GM21528 (cell line): ENCODE data around the gene HEXD.
A peak's percentile ranks its signal among the peaks of the same experiment; 100 is the strongest.

Experiments used
- ATAC-seq: cut with Tn5 transposase; IDR thresholded peaks from one replicate; pipeline ENCODE4 v1.9.1; 2021; ENCODE audit warnings: mild to moderate bottlenecking, moderate library complexity; ENCODE audit not compliant: unreplicated experiment, low FRiP score

Gene HEXD

DNA sequence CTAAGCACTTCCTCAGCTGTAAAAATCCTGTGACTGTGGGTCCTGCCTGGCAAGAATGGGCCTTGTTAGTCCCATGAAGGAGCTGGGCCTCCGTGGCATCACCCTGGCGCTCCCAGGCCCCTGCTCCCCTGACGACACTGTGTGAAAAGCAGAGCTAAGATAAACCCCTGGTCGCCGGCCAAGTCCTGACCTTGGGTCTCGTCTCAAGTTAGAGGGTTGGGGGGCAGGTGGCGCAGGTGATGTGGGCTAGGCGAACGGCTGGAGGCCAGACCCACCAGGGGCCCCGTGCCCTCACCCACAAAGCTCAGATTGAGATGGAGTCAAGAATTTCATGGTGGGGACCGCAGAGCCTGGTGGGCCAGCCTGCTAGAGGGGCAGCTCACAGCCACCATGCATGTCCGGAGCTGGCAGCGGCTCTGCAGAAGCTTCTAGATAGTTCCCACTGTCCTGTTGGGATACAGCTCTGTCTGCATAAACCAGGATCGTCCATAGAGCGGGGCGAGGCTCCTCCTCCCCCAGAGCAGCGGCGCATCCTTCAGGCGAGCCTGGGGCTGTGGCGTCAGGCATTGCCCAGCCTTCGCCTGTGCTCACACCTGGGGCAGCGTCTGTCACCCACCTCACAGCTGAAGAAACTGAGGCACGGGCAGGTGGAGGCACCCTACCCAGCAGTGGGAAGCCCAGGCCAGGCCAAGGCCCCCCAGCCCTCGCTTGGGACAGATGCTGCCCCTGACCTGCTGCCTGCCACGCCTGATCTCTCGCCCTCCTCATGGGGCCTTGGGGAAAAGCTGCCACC is 20.4 kb downstream of the HEXD start:
- ATAC-seq: no peak

DNA sequence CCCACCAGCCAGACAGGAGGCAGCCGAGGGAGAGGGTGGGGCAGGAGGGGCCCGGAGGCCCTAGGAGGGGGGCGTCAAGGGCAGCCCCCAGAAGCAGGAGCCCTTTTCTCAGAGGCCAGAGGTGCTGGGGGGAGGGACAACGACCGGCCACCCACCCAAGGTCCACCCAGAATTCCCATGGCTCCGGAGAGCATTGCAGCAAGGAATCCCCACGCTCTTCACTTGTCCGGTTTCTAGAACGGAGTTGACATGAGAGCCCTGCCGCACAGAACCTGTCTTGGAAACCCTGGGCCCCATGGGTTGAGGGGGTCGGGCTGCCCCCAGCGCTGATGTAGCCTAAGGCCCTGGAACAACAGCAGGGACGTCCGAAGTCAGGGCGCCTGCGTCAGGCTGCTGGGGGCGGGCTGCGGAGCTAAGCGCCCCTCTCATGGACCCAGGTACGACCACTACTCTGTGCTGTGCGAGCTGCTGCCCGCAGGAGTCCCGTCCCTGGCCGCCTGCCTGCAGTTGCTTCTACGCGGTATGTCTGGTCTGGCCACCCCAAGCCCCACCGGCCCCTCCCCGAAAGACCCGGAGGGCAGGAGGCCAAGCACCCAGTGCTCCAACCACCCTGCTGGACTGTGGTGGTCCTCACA is 21.2 kb downstream of the HEXD start:
- ATAC-seq: no peak

DNA sequence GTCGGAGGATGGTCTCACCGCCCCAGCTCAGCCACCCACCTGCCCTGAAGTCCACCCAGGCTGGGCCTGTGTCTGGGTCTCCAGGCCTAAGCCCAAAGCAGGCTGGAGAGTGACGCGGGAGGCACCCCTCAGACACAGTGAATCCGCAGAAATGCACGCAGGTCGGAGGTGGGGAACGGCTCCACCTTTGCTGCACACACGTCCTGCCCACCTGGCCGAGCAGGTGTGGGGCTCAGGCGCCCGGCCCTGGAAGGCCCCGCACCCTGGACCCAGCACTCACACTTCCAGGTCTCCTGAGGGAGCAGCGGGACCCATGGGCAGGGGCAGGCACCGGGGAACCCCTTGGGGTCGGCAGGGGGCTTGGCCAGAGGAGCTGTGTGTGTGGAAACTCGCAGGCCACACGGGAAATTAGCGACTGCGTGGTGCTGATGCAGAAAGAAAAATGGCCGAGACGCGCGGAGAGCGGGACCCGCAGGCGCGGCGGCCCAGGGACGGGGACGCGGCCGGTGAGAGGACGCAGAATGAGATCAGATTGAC is 21.8 kb downstream of the HEXD start:
- ATAC-seq: no peak

DNA sequence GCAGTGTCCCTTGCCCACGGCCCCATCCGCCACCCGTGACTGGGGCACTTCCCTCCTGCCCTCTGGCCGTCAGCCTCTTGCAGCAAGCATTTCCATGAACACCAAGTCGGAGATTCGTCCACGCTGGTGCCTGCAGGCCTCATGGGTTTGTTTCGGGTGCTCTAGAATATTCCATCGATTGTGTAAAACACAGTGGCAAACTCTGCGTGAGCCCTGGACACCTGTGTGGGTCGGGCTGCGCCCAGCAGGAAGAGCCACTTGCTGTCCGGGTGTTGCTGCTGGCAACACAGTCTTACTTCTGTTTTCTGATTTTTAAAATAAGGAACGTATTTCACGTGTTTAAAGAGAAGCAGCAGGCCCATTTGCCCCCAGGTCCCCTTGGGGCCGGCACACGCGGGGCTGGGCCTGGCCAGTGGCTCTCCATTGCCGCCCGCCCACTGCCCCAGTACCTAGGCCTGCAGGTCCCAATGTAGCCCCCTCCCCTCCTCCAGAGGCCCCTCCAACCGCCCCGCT is 22.4 kb downstream of the HEXD start:
- ATAC-seq: no peak

DNA sequence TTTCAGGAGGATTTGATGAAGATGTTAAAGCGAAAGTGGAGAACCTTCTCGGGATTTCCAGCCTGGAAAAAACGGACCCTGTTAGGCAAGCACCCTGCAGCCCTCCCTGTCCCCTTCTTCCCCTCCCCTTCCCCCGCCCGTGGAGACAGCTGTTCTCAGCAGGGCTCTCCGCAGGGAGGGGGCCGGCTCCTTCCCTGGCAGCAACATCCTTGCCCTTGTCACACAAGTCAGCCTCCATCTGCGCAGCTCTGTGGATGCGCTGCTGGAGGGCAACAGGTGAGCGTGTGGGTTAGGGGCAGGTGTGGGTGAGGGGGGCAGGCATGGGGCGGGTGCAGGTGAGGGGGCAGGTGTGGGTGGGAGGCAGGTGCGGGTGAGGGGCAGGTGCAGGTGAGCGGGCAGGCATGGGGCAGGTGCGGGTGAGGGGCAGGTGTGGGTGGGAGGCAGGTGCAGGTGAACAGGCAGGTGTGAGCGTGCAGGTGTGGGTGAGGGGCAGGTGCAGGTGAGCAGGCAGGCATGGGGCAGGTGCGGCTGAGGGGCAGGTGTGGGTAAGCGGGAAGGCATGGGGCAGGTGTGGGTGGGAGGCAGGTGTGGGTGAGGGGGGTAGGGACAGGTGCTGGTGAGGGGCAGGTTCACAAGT is 23.0 kb downstream of the HEXD start:
- no peak for ATAC-seq

DNA sequence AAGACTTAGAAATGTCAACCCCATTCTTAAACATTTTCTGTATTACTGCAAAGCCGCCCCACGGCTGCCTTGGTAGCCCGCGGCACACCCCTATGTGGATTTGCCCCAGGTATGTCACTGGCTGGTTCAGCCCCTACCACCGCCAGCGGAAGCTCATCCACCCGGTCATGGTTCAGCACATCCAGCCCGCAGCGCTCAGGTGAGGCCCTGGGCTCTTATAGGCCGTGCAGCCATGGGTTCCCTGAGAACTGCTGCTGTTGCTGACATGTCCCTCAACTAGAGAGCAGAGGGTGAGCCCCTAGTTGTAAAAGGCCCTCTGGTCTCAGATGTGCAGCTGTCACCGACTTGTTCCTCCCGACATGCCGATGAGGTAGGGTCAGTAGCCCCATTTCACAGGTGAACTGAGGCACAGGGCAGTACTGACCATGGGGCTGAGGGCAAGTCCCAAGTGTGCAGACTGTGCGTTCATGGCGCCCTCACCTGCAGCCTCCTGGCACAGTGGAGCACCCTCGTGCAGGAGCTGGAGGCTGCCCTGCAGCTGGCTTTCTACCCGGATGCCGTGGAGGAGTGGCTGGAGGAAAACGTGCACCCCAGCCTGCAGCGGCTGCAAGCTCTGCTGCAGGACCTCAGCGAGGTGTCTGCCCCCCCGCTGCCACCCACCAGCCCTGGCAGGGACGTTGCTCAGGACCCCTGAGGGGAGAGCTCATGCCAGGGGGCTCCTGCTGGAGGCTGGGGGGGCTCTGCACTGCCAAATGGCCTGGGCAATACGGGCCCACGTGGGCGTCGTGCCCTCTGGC is 23.7 kb downstream of the HEXD start:
- no peak for ATAC-seq

DNA sequence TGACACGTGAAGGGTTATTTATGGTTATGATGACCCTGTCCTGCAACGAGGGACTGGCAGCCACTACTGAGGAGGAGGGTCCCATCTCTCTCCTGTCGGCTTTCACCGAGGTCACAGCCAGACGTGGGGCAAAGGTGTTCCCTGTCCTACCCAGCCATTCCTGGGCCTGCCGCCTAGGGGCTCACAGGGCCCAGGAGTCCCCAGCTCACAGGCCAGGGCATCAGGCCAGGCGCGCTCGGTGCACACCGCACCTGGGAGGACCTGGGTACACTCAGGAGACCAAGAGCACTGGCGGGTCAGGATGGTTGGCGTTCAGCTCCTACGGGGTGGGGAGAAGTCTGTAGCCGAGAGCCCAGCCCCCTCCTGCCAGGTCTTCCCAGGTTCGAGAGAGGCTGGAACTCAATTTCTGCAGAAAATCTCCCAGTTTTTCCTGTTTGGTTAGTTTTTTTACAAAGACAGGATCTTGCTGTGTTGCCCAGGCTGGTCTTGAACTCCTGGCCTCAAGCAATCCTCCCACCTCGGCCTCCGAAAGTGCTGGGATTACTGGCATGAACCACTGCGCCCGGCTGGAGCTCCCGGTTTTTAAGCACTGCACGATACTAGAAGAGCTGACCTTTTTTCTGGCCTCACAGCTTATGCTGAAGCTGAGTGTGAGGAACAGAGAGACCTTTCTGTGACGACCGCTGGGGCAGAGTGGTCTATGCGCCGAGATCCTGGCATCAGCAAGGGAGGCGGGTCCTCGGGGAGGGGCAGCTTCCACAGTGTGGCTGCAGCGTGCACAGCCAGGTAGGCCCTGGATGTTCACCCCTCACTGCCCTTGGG is 24.7 kb downstream of the HEXD start:
- ATAC-seq: no peak

DNA sequence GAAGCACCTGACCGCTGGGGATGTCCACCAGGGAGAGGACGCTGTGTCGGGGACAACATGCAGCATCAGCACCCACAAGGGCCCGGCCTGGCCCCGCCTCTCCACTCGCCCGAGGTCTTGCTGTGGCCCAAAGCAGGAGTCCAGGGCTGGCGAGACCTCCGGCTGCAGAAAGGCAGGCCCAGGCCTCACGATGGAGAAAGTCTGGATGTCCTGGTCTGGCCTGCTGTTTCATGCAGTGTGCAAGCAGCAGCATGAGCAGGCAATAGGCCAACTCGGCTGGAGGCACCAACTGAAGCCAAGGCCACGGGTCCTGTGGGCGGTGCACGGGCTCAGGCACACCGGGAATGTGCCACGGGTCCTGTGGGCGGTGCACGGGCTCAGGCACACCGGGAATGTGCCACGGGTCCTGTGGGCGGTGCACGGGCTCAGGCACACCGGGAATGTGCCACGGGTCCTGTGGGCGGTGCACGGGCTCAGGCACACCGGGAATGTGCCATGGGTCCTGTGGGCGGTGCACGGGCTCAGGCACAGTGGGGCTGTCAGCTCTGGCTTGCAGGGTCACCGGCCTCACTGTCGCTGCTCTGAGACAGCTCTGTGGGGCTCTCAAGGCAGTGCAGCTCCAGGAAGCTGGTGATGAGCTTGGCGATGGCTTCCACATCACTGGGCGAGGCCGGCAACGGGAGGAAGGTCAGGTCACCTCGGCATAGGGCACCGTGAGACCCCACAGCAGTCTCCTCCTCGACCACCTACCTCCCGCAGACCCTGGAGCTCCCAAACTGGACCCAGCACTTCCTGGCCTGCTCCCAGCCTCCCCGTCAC is 25.5 kb downstream of the HEXD start:
- no peak for ATAC-seq

DNA sequence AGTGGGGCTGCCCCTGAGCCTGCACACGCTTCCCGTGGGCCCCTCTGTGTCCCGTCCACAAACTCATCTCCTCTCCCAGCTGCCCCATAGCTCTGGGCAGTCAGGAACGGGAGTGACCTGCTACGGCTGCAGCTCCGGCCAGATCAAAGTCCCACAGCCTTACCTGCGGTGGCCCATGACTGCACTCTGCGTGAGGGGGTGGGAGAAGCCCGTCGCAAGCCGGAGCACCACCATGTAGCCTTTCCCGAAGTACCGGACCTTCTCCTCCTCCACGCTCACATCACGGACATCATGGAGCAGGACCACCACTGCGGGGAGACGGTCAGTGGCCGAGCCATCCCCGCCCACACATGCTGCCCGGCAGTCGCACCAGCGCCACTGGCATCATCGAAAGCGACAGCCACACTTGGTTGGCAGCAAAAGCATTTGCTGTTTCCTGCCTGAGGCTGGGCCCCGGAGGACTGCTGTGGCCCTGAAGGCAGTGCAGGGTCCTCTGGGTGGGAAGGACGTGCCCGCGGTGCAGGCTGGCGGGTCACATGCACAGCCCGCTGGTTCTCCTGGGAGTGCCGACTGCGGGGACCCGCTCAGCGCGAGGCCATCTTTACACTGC is 26.2 kb downstream of the HEXD start:
- ATAC-seq: no peak

DNA sequence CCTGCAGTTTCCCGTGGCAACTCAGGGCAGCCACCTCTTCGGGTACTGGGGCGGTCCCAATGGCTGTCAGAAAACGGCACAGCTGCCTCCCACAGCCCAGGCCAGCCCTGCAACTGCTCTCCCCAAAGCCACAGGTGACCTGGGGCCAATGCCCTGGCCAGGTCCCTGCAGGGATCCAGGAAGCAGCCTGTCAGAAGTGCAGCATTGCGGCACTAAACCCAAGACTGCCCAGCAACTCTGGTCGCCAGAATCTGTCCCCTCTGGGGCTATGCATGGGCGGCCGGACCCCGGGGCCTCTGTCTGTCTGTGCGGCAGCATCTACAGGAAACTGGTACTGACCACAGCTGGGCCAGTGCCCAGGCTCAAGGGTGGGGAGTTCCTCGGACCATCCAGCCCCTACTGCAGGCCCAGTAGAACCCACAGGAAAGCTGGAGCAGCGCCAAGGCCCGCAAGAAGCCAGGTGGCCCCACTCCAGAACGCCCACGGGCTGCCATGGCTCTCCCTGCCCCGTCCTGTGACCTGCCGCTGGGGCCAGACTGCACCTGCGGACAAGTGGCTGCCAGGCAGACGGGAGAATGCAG is 26.9 kb downstream of the HEXD start:
- no peak for ATAC-seq

DNA sequence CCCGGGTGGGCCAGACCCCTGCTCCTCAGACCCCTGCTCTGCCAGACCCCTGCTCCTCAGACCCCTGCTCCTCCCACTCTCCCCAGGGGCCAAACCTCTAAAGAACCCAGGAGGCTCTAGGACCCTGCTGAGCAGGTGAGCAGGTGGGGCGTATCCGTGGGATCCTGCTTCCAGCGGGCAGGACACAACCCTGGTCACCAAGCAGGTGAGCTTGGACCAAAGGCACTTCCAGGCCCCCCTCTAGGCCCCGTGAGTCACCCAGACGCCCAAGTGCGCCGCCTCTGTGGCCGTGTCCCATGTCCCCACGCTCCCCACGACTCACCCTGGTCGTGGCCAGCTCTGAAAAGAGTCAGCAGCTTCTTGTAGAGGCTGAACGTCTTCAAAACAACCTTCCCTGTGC is 27.4 kb downstream of the HEXD start:
- no peak for ATAC-seq

DNA sequence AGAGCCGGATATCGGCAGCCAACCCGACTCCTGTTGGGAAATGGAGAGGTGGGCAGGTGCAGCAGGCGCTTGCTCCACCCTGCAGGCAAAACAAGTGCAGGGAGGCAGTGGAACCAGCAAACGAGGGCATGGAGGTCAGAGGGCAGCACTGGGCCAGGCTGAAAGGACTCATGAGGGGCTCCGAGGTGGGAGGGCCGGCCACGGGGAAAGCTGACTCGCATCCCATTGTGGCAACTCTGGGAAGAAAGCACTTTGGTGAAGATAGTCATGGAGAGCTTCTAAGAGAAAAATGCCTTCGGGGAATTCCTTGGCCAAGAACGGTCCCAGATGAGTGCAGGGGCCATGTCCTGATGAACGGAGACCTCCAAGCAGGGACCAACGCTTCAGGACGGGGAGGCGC is 28.0 kb downstream of the HEXD start:
- ATAC-seq: no peak

DNA sequence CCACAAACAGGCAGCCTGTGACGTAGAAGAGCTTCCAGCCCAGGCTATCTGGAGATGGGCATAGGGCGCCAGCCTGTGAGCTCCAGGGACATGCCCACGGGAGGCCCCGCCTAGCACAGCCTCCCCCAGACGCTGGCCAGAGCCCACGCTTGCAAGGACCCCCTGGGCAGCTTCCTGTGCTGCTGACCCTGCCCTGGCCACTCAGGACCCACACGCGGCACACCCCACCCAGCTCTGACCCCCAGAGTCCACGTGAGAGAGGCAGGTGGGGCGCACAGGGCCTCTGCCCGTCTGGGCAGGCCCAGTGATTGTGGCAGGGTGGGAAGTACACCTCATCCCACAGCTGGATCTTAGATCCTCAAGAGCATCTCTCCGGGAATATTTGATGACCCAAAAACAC is 28.5 kb downstream of the HEXD start:
- ATAC-seq: no peak

DNA sequence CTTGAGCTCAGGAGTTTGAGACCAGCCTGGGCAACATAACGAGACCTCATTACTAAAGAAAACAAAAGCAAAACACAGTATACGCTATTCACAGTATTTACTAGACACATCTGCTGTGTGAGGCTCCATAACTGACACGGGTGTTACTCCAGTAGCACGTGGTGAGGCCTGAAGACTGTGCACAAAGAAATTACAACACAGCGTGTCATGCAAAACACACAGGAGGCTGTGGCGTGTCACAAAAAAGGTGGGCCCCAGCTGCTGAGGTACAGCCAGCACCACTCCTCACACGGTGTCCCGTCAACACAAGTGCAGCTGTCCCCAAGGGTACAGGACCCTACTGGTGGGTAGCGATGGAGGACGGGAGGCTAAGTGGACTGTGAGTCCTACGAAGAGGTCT is 29.7 kb downstream of the HEXD start:
- no peak for ATAC-seq

DNA sequence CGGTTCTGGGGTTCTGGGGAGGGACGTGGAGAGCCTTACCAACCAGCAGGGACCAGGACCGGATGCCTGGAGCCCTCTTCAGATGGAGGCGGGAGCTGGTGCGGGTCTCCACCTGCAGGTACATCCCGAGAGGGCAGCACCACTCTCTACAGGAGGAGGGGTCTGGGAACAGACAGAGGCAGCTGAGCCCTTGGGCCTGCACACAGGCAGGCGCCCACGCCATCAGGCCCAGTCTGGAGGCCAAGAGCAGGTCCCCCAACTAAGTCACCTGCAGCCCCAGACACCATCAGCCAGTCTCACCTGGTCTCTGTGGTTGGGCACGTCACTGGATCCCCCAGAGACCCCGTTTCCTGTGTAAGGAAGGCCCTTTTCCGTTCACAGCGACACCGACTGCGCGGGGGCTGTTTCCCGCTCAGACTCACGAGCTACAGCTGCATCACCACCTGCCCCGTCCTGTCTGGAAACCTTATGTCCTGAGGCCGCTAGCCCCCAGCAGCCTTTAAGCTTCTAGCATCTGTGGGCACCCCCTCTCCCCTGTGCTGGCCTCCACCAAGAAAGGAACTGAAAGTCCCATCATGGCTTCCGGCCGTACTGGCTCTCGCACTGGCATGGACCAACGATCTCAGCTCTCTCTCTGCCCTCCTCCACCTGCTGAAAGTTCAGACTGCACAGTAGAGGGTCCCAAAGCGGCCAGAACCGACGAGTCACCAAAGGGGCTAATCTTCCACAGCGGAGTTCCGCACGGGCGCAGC is 31.2 kb downstream of the HEXD start:
- ATAC-seq: peak; percentile 68

DNA sequence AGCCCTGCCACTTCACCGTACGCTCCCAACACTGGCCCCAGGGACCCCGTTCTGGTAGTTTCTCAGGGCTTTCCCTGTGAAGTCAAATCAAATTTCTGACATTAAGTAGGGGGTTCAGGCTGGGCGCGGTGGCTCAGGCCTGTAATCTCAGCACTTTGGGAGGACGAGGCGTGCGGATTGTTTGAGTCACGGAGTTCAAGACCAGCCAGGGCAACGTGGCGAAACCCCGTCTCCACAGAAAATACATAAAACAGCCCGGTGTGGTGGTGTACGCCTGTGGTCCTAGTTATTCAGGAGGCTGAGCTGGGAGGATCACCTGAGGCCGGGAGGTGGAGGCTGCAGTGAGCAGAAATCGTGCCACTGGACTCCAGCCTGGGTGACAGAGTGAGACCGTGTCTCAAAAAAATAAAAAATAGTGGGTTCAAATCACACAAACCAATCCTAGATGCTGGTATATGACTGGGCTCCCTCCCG is 31.8 kb downstream of the HEXD start:
- peak; percentile 9 for ATAC-seq

DNA sequence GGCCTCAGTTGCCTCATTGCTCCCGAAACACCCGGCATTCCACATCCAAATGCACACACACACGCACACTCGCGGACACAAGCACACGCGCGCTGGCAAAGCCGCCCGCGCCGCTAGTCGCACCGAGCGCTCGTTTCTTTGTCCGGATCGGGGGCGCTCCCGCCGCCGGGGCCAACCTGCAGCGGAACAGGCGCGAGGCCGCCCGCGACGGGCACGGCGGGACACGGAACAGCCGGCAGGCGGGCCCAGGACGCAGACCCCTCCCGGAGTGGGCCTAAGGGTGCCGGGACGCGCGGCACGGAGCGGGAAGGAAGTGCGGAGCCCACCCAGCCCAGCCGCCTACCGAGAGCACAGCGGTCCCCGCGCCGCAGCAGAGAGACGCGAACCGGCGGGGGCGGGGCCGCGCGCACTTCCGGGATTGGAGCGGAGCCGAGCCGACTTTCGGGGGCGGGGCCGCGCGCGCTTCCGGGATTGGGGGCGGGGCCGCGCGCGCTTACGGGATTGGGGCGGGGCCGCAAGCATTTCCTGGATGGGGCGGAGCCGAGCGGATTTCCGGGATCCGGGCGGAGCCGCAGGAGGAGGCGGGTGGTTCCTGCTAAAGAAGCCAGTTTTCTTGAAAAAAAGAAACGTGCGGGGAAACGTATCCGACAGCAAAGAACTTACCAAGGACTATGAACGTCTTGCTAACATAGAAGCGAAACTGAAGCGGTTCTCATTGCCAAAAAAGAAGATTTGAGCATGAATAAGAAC is 32.4 kb downstream of the HEXD start, which contains the start of gene CYBC1:
TSS of gene CYBC1 (minus strand) at position 396 of the 750 bp plus-strand sequence. CDS start 1,498 bp downstream, outside the sequence.
- peak; percentile 62 for ATAC-seq
